GM21447 (cell line): Measurements from ENCODE around the gene IST1.

ENCODE experiments used
- ATAC-seq: cut with Tn5 transposase; IDR thresholded peaks from one replicate; pipeline ENCODE4 v1.9.1; 2021; ENCODE audit not compliant: unreplicated experiment

IST1 gene

GRCh38 chr16:71916397-71916920 lies 21.1 kb downstream of the IST1 start:
- ATAC-seq, result no peak

GRCh38 chr16:71917900-71918299 lies 22.6 kb downstream of the IST1 start:
- no peak for ATAC-seq

- ATAC-seq, result peak; percentile 86
Observed at GRCh38 chr16:71919035-71919434, 23.7 kb downstream of the IST1 start.

GRCh38 chr16:71920658-71921057 lies 25.3 kb downstream of the IST1 start:
- no peak for ATAC-seq

GRCh38 chr16:71923941-71924690 lies 28.8 kb downstream of the IST1 start:
- no peak for ATAC-seq

GRCh38 chr16:71924710-71925109 lies 29.4 kb downstream of the IST1 start:
- ATAC-seq, result no peak

- ATAC-seq, result no peak
Observed at GRCh38 chr16:71927383-71927782, 32.1 kb downstream of the IST1 start.

GRCh38 chr16:71927787-71928186 lies 32.5 kb downstream of the IST1 start:
- no peak for ATAC-seq

GRCh38 chr16:71929048-71929447 lies 33.7 kb downstream of the IST1 start:
- ATAC-seq, result no peak

GRCh38 chr16:71930013-71930563 lies 34.8 kb downstream of the IST1 start:
- ATAC-seq, result no peak

GRCh38 chr16:71931001-71931400 lies 35.7 kb downstream of the IST1 start:
- no peak for ATAC-seq

GRCh38 chr16:71931599-71931998 lies 36.3 kb downstream of the IST1 start:
- no peak for ATAC-seq

- no peak for ATAC-seq
Observed at GRCh38 chr16:71933017-71933416, 37.7 kb downstream of the IST1 start.

GRCh38 chr16:71933913-71934695 lies 38.8 kb downstream of the IST1 start:
- no peak for ATAC-seq

- ATAC-seq, result no peak
Observed at GRCh38 chr16:71937868-71938510, 42.7 kb downstream of the IST1 start.

- no peak for ATAC-seq
Observed at GRCh38 chr16:71943887-71944286, 48.6 kb downstream of the IST1 start.

- no peak for ATAC-seq
Observed at GRCh38 chr16:71945616-71946015, 50.3 kb downstream of the IST1 start.

- no peak for ATAC-seq
Observed at GRCh38 chr16:71952825-71953224, 57.5 kb downstream of the IST1 start.

- ATAC-seq, result no peak
Observed at GRCh38 chr16:71954180-71954579, 58.8 kb downstream of the IST1 start.

GRCh38 chr16:71954699-71955195 lies 59.4 kb downstream of the IST1 start:
- no peak for ATAC-seq

- no peak for ATAC-seq
Observed at GRCh38 chr16:71956486-71956885, 61.2 kb downstream of the IST1 start.
